Aorta (tissue), 5 donors: ENCODE results near the gene ABTB2. TPM values are rescaled to one million over a fixed set of nuclear protein-coding genes. Genes with fewer than 3 reads are reported as not detected.

Source experiments
- ATAC-seq: fragments of 200-7000 bp; cut with Tn5 transposase; one replicate; pipeline ENCODE4 v1.9.1; 2022; ENCODE audit warnings: moderate library complexity; ENCODE audit not compliant: low FRiP score
- DNase-seq, 2 donors: peaks; one replicate each; pipeline ENCODE4 v3.0.0-alpha.2; 2020
- H3K27ac ChIP-seq, 2 donors: one replicate each; pipeline ENCODE4 v1.5.1; 2013; ENCODE audit warnings: low read length in 2 of 2, mild to moderate bottlenecking in 2 of 2, moderate library complexity in 2 of 2, control low read depth in 1 of 2, inconsistent platforms in 1 of 2, low read depth in 1 of 2
- H3K27me3 ChIP-seq, 2 donors: one replicate each; pipeline ENCODE4 v1.6.1; 2013; ENCODE audit warnings: control low read depth in 1 of 2, low read length in 1 of 2, mild to moderate bottlenecking in 1 of 2, moderate library complexity in 1 of 2; ENCODE audit not compliant: insufficient read depth in 2 of 2, control insufficient read depth in 1 of 2
- H3K36me3 ChIP-seq, 2 donors: one replicate each; pipeline ENCODE4 v1.6.1; 2013; ENCODE audit warnings: control low read depth in 1 of 2, low read length in 1 of 2, mild to moderate bottlenecking in 1 of 2; ENCODE audit not compliant: insufficient read depth in 2 of 2, control insufficient read depth in 1 of 2
- H3K4me1 ChIP-seq, 2 donors: one replicate each; pipeline ENCODE4 v1.6.1; 2013; ENCODE audit warnings: low read length in 2 of 2, control low read depth in 1 of 2, mild to moderate bottlenecking in 1 of 2, moderate library complexity in 1 of 2; ENCODE audit not compliant: insufficient read depth in 2 of 2, control insufficient read depth in 1 of 2
- H3K4me3 ChIP-seq, 2 donors: one replicate each; pipeline ENCODE4 v1.5.1; 2013; ENCODE audit warnings: low read length in 2 of 2, control low read depth in 1 of 2, mild to moderate bottlenecking in 1 of 2
- H3K9me3 ChIP-seq: one replicate; pipeline ENCODE4 v1.6.1; 2013; ENCODE audit warnings: mild to moderate bottlenecking, low read length; ENCODE audit not compliant: control insufficient read depth
- WGBS, 2 donors: extraction: QIAGEN DNeasy Blood & Tissue Kit; methylation state at CpG; one replicate each; pipeline ENCODE4 v1.1.7; 2013; 5-methylcytosine and 5-hydroxymethylcytosine counted together
- intact Hi-C, 2 donors: fragments of 100-400 bp; cut with DNase I; formaldehyde crosslinking; loops; one replicate each; pipeline versions ENCODE4 v1.14.2 to v1.15.0; 2022
- polyA plus RNA-seq, 2 donors: library from polyadenylated mRNA; stranded (reverse); fragments of 200-250 nt; gene quantifications; one replicate each; pipeline ENCODE4 v1.2.3, GENCODE V29; 2013
- total RNA-seq, 2 donors: library from RNA; stranded (reverse); fragmentation: NEBNext Ultra II Directional; extraction: Animal tissue kit (Norgen Biotek cat#: 25700); gene quantifications; one replicate each; pipeline ENCODE4 v1.2.1, GENCODE V29; 2021
- donor health status: healthy with polysubstance abuse.
- donor health status: Bipolar disorder and iron deficiency.
- donor health status: DM: no; HTN: no; CAD: no.
- donor health status: DM: no; HTN: no; CAD: no.
- donor health status: DM: yes; HTN: yes; CAD: no.

The ABTB2 gene
- total and polyA plus RNA-seq, 4 donors: 2.9 to 11.4 (median 6.9) TPM

DNA sequence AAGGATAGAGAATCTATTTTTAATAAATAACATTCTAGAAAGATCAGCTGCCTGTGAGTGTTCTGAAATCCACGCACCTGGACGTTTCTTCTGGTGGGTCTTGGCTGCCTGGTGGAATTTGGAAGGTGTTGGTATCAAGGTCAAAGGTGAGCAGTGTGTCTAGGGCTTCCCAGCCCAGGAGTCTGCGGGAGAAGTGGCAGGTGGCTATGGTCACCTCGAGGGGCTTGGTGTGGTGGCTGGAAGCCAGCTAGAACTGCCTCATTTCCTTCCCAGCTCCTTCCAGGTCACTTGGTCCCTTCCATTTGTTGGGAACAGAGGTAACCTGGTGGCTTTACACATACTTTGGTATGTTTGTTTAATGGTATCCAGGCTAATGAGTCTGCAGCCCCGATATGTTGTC, 210.9 kb downstream of the ABTB2 start:
- no peak overlapping the region for H3K27ac ChIP-seq
- H3K4me3 ChIP-seq: no peak overlapping the region
- H3K9me3 ChIP-seq: no peaks in the 10 kb centered on the region
- ATAC-seq: no peak
- peaks cover 6% of the 10 kb centered on the region in 2 donors for H3K36me3 ChIP-seq
- no peaks in the 10 kb centered on the region for H3K27me3 ChIP-seq
- no peaks in the 10 kb centered on the region for H3K4me1 ChIP-seq
- peak in 1 of 2 donors; percentile 26 for DNase-seq
- 78 to 85% methylated on average over 5 of the region's 5 CpGs for WGBS, 2 donors
- intact Hi-C loops: no loop called here

DNA sequence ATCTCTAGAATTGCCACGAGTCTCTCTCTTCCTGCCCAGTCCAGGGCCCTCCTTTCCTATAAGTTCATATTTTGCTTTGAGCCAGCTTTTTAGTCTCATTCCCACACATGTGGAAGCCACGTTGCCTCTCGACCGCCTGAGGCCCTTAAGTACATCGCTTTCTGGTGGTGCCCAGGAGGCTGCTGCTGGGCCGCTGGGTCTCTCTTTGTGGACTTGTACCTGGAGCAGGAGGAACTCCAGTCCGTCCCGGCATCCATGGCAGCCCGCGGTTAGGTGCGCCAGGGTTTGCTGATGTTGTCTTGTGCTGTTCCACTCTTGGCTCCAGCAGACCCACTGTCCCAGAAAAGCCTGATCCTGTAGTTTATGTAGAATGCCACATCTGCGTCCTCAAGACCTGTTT, 211.4 kb downstream of the ABTB2 start:
- 88 to 91% methylated on average over 12 of the region's 12 CpGs for WGBS, 2 donors
- intact Hi-C loops: no loop called here
- H3K27me3 ChIP-seq: no peaks in the 10 kb centered on the region
- H3K9me3 ChIP-seq: no peaks in the 10 kb centered on the region
- no peaks in the 10 kb centered on the region for H3K4me1 ChIP-seq
- no peak overlapping the region for H3K27ac ChIP-seq
- no peak for ATAC-seq
- H3K4me3 ChIP-seq: no peak overlapping the region
- peaks cover 6% of the 10 kb centered on the region in 2 donors for H3K36me3 ChIP-seq
- DNase-seq: peak in 1 of 2 donors; percentile 71

DNA sequence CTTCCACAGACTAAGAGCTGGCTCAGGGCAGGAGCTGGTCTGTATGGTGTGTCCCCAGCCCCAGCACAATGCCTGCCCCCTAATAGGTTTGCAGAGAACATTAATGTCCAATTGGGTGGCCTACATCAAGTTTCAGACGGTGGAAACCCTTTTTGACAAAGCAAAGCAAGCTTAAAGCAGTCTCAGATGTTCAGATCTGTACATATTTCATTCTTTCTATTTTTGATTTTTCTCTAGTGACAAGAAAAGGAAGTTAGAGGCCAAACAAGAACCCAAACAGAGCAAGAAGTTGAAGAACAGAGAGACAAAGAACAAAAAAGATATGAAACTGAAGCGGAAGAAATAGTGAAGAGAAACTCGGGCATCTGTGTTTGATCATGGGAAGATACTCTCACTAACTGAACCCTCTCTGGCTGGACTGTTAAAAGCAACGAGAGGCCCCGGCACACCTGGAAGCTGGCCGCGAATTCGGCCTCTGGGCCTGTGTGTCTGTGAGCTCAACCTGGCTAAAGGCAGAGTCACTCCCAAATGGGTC, 211.9 kb downstream of the ABTB2 start:
- DNase-seq (no peak), ATAC-seq (no peak)
- Histone ChIP-seq H3K27me3 (no peaks in the 10 kb centered on the region), H3K9me3 (no peaks in the 10 kb centered on the region), H3K27ac (no peak overlapping the region), H3K4me3 (no peak overlapping the region), H3K36me3 (peaks cover 6 to 9% of the 10 kb centered on the region in 2 donors), H3K4me1 (no peaks in the 10 kb centered on the region)
- WGBS, 2 donors: 84% methylated on average over 8 of the region's 8 CpGs
- intact Hi-C loops: no loop called here

GRCh38 chr11:34145073-34145472, 212.7 kb downstream of the ABTB2 start:
- Histone ChIP-seq H3K4me1 (no peaks in the 10 kb centered on the region), H3K4me3 (no peak overlapping the region), H3K27me3 (no peaks in the 10 kb centered on the region), H3K36me3 (peaks cover 6 to 12% of the 10 kb centered on the region in 2 donors), H3K27ac (no peak overlapping the region), H3K9me3 (no peaks in the 10 kb centered on the region)
- intact Hi-C loops: no loop called here
- no peak for ATAC-seq
- WGBS, 2 donors: 81 to 85% methylated on average over 5 of the region's 5 CpGs
- DNase-seq: peak in 1 of 2 donors; percentile 53

DNA sequence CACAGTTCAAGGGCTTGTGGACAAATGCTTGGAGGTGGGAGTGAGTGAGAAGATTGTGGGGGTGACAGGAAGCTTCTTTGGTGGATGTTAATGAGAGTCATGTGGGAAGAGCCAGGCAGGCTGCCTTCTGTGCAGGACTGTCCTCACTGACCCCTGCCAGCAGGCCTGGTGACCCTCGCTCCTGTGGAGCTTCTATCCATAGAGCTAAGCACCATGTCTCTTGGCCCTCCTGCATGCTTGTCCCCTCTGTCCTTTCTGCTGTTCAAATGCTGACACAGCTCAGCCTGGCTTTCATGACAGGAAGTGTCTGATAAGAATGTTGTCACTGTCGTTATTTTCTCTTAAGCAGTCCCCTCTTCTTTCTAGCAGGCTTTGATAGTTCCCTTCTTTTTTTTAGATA, 214.8 kb downstream of the ABTB2 start:
- Histone ChIP-seq H3K9me3 (no peaks in the 10 kb centered on the region), H3K27ac (no peak overlapping the region), H3K36me3 (peaks cover 6 to 15% of the 10 kb centered on the region in 2 donors), H3K4me1 (no peaks in the 10 kb centered on the region), H3K4me3 (no peak overlapping the region), H3K27me3 (no peaks in the 10 kb centered on the region)
- intact Hi-C loops: no loop called here
- DNase-seq: peak in 1 of 2 donors; percentile 55
- ATAC-seq: no peak
- 81 to 85% methylated on average over 2 of the region's 2 CpGs for WGBS, 2 donors

GRCh38 chr11:34140149-34140548, 217.7 kb downstream of the ABTB2 start:
- Histone ChIP-seq H3K4me3 (no peak overlapping the region), H3K9me3 (no peaks in the 10 kb centered on the region), H3K27ac (no peak overlapping the region), H3K27me3 (no peaks in the 10 kb centered on the region), H3K36me3 (peaks cover 3 to 23% of the 10 kb centered on the region in 2 donors), H3K4me1 (no peaks in the 10 kb centered on the region)
- ATAC-seq (no peak), DNase-seq (peak in 1 of 2 donors; percentile 50)
- 94% methylated on average over 11 of the region's 11 CpGs for WGBS, 2 donors
- intact Hi-C loops: no loop called here

DNA sequence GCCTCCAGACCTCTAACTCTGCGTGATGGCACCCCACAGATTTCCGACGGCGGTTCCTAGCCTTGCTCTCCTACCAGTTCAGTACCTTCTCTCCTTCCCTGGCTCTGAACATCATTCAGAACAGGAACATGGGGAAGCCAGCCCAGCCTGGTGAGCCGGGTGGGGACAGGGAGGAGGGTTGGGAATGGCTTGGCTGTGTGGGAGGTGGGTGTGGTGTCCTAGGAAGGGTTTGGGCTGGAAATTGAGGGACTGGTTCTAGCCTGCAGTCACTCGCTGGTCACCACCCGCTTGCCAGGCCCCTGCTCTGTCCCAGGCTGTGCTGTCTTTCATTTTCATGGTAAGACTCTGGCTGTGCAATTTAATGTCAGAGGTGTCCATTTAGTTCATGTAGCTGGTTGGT, 218.5 kb downstream of the ABTB2 start:
- H3K9me3 ChIP-seq: no peaks in the 10 kb centered on the region
- peaks cover 3 to 23% of the 10 kb centered on the region in 2 donors for H3K36me3 ChIP-seq
- WGBS, 2 donors: 87 to 88% methylated on average over 7 of the region's 7 CpGs
- H3K4me3 ChIP-seq: no peak overlapping the region
- intact Hi-C loops: no loop called here
- H3K27ac ChIP-seq: no peak overlapping the region
- no peaks in the 10 kb centered on the region for H3K27me3 ChIP-seq
- peak in 1 of 2 donors; percentile 72 for DNase-seq
- H3K4me1 ChIP-seq: no peaks in the 10 kb centered on the region
- no peak for ATAC-seq

DNA sequence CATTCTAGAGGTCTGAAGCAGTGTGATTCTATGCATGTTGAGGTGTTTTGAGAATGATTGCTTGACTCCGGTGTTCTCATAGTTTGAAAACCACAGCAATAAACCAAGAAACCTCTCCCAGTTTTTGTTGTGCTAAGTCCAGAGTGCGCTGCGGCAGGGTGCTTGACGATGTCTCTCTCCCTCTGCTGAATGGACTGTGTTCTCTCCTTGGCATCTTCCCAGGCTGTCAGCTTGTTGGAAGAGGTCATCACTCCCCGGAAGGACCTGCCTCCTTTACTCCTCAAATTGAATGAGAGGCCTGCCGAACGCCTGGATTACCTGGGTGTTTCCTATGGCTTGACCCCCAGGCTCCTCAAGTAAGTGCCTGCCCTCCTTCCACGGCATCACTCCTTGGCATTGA, 221.4 kb downstream of the ABTB2 start:
- WGBS, 2 donors: 91 to 93% methylated on average over 8 of the region's 8 CpGs
- intact Hi-C loops: no loop called here
- ATAC-seq (no peak), DNase-seq (no peak)
- Histone ChIP-seq H3K27ac (no peak overlapping the region), H3K9me3 (no peaks in the 10 kb centered on the region), H3K36me3 (peaks cover 7 to 27% of the 10 kb centered on the region in 2 donors), H3K4me3 (no peak overlapping the region), H3K27me3 (no peaks in the 10 kb centered on the region), H3K4me1 (no peaks in the 10 kb centered on the region)

- Histone ChIP-seq H3K4me1 (no peaks in the 10 kb centered on the region), H3K27ac (no peak overlapping the region), H3K36me3 (peaks cover 11 to 25% of the 10 kb centered on the region in 2 donors), H3K9me3 (no peaks in the 10 kb centered on the region), H3K27me3 (no peaks in the 10 kb centered on the region), H3K4me3 (no peak overlapping the region)
- WGBS, 2 donors: 97 to 98% methylated on average over 3 of the region's 3 CpGs
- ATAC-seq: no peak
- intact Hi-C loops: no loop called here
- DNase-seq: no peak
Measured at GRCh38 chr11:34135439-34135838, 222.4 kb downstream of the ABTB2 start.
